ENCODE results near the gene SEC24B.

SEC24B gene

DNA sequence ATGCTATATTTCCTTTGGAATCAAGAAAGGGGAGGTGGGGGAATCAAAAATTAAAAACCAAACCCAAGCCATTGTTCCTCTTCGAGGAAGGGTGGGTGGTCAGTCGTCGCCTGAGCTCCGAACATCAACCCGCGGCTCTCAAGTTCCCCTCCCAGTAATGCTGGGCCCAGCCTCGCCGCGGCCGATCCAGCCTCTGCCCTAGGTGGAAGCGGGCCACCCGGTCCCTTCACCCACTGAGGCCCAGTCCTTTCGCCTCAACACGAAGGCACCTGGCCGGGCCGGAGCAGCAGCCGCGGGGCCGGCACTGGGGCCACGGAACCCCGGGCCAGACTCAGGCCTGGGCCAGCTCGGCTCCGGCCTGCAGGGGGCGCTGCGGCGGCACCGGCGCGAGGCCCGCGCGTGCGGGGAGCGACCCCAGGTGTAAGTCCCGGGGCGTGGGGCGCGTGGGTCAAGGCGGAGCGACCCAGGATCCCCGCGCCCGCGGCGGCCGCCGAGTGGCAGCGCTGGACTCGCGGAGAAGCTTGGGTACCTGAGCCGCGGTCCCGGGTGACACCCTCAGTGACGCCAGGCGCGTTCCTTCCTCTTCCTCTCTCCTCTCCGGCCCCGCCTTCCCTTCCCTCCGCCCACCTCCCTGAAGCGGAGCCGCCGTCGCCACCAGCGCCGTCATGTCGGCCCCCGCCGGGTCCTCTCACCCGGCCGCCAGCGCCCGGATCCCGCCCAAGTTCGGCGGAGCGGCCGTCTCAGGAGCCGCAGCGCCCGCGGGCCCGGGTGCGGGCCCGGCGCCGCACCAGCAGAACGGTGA lies at the start of gene SEC24B:
Gene SEC24B, plus strand, starts transcription at position 611 of the 802 bp plus-strand sequence. Its CDS starts 55 bp downstream, at position 666.
- peak; percentile 90 for DNase-seq

DNA sequence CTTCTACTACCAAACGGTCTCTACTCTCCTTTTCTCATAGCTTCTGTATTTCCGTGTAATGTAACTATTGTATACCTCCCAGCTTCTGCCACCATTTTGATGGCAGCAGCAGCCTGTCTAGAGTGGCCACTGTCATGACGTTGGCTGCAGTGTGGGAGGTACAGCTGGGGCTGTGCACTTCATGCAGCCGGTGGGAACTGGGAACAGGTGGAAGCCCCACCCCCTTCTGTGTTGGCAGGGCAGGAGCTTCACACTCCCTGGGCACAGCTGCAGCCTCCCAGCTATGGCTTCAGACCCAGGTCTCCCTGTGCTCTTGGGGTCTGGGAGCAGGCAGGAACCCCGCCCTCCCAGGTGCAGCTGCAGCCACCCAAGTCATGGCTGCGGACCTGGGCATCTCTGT lies 49.8 kb upstream of the SEC24B start:
- DNase-seq: no peak

DNA sequence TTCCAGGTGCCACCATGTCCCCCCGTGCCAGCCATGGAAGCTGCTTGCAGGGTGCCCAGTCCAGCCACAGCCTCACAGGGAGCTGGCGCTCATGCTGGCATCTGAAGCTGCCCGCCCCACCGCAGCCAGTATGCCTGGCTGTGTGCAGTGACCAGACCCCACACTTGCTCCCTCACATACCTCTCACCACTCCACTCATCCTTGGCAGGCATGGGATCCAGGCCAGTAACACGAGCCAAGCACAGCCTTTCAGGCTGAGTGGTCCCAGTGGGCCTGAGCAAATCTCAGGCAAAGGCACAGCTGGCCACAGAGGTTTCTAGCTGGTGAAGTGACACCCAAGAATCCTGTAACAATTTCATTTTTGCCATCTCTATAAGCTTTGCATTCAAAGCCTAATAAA lies 48.4 kb upstream of the SEC24B start:
- no peak for DNase-seq

DNA sequence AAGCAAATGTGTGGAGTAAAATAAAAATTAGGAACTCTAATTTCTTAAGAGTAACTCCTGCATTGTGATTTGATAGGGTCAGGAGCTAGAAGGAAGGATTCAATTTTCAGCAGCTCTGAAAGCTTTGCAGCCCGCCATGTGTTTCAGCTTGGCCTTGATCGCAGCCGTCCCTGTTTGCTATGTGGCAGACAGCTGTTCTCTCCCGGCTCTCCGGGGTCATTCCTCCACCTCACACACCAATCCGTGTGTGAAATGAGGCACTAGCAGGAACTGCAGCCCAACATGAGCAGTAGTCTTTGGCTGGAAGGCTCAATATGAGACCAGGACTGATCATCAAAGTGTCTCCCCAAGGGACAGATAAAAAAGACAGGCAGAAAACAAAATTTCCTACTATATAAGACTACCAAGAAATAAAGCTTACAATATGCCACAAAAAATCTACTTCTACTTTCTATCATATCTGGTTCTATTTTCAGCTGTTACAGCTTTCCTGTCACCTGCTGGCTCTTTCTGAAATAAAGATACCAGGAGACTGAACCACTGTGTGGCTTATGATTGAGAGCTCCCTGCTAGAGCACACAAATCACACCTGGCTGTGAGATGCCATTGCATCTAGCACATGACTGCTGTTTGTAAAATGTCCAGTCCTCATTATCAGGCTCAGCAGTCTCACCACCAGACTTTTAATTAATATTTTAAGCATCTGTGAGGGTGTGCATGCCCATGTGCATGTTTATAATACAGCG lies 44.1 kb upstream of the SEC24B start:
- DNase-seq: no peak

DNA sequence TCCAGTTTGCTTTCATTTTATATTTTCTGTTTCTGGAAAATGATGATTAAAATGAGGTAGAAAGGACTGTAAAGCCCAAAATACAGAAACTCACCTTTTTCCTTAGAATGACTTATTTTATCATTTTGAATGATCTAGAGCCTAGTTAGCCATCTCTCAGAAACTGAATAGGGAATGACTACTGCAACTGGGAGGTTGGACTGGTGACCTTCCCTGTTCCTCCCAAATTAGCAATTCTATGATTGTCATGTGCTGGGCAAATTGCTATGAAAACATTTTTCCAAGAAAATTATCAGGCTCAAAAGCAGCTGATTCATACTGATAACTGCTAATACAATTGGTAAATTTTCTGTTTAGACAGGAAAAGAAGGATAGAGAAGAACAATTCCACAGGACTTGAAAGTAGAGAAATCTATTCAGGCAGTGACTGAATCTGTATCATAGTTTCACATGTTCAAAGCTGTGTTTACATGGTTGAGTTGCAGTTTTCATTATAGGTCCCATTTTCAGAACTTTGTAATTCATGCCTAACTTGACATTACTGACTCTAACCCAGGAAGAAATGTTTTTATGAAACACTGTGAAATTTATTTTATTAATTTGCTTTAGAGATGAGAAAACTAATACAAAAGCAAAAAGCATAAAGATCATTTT lies 43.4 kb upstream of the SEC24B start:
- DNase-seq: no peak

DNA sequence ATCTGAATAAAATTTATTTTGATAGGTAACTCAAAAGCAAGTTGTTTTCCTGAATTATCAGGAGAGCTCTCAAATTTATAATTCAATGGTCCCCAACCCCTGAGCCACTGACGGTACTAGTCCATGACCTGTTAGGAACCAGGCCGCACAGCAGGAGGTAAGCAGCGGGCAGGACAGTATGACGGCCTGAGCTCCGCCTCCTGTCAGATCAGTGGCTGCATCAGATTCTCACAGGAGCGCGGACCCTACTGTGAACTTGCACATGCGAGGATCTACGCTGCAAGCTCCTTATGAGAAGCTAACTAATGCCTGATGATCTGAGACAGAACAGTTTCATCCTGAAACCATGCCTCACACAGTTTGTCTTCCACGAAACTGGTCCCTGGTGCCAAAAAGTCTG lies 37.9 kb upstream of the SEC24B start:
- no peak for DNase-seq

DNA sequence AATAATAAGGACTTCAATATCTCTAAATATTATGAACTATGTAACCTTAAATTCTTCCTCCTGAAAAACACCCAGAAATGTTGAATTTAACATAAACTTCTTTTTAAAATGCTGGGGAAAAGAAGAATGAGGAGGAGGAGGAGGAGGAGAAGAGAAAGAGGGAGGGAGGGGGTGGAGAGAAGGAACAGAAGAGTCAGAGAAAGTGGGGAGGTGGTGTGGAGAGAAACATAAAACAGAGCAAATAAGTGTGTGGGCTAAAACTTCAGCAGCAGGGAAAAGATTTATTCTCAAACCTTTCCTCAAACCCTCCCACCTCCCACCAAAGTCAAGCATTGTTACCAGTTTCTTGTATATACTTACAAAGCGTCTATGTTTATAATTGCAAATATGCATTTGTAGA lies 34.7 kb upstream of the SEC24B start:
- no peak for DNase-seq

DNA sequence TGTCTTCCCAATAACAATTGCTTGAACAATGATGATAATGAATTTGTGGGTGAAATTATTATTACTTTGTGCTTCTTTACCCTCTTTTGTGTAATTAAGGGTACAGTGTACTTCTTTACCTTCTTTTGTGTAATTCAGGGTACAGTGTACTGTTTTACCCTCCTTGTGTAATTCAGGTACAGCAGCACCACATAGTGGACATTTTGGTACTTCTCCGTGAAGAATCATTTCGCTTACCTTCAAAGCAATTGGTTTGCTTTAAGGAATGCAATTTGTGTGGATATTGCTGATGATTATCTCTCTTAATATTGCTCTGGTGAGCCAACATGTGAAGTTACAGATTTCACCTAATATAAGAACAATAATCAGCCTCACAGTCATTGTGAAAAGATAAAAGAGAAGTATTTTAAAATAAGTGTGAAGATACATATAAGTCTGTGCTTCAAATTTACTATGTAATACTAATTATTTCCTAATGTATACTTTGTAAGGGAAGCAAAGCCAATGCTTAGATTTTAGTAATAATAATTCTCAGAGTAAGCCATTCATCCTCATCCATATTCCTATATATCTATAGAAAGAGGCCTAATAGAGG lies 27.2 kb upstream of the SEC24B start:
- peak; percentile 27 for DNase-seq

DNA sequence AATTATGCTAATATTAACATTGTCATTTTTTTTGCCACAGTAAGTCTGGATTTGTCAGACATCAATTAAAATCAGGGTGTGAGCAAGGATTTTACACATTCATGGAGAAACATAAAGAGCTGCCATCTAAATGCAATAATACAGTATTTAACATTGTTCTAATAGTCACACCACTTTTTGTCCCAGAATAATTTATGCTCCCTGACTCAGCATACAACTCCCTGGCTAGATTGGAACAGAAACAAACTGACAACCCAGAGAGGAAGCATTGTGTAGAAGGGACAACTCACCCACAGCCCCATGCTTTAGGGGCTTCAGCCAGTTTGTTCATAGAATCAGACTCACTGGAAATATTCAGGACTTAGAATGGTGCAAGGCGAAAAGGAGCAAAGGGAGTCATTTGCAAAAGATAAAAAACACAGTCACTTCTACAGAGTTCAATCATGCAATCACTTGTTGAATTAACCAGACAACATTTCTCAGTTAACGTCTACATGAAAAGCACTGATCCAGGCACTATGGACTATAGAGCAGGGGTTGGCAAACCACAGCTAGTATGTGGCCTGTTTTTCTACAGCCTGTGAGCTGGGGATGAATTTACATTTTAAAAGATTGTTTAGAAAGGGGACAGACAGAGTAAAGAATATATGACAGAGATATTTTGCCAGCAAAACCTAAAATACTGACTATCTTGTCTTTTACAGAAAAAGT lies 26.4 kb upstream of the SEC24B start:
- no peak for DNase-seq

DNA sequence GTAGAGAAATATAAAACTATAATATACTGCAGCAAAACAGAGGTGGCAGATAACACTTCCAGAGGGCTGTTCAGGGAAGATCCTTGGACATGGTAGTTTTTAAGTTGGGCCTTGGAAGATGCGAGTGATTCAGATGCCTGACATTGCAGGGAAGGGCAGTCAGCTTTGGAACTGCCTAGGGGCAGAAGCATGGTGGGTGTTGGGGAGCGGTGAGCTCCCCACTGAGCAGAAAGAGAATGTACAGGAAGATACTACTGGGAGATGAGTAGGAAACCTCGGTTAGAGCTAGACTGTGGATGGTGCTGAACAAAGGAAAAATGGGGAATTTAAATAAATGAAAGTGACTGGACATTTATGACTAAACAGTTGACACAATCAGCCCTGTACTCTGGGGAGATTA lies 24.9 kb upstream of the SEC24B start:
- no peak for DNase-seq

DNA sequence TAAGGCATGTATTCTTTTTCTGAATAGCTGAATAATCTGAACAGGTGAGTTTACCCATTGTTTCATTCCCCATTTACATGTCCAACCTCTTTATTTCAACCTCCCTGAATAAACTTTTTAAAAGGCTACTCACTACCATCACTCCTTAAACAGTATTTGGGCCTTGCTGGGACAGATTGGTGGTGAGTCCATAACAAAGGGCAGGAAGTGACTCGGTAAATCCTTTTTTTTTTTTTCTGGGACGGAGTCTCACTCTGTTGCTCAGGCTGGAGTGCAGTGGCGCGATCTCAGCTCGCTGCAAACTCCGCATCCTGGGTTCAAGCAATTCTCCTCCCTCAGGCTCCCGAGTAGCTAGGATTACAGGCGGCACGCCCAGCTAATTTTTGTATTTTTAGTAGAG lies 23.4 kb upstream of the SEC24B start:
- DNase-seq: no peak

DNA sequence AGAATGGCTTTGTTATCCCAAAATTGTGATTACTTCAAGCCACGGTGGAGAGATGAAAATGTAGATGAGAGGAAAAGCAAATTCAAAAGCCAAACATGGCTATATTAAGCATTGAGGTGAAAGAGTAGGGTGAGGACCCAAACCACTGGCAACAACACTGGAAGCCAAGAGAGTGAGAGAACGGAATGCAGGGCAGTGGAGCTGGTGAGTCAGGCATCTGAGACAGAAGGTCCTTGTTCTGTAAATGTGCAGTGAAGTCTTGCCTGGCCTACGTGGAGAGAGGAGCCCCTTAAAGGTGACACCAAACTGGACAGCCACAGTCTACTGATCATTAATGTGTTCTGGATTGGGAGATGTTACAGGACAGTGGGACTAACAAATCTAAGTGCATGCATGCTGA lies 22.8 kb upstream of the SEC24B start:
- DNase-seq: no peak

DNA sequence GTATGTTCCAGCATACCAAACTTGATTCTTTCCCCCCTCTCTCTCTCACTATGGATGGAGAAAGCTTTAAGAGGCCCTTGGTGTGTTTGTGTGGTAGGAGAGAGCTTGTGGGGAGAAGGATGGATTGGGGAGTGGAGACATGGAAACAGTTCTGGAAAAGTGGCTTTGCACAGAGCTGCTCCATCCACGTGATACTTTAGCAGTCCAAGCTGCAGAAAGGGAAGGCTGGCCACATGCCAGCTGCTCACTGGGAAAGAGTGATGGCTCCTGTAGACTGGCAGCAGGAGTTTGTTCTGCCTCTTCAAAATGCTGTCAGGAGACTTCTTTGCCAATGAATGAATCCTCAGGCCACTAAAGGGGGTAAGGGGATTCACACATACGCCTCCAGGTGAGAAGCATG lies 21.7 kb upstream of the SEC24B start:
- DNase-seq: no peak

DNA sequence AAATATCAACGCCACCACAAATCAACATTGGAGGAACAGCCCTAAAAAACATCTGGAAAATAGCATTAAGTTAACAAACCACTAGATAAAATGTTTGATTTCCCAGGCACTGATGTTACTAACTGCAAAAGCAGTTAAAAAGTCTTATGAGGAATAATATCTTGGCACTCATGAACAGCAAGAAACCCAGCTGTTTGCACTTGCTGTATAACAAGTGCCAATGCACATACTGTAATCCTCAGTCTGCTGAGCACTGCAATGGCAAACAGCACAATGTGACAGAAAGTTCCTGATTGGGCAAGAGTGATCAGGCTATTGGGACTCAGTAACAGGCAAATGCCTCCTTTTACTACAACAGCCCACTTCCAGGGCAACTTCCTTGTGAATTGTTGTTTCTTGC lies 20.8 kb upstream of the SEC24B start:
- no peak for DNase-seq

DNA sequence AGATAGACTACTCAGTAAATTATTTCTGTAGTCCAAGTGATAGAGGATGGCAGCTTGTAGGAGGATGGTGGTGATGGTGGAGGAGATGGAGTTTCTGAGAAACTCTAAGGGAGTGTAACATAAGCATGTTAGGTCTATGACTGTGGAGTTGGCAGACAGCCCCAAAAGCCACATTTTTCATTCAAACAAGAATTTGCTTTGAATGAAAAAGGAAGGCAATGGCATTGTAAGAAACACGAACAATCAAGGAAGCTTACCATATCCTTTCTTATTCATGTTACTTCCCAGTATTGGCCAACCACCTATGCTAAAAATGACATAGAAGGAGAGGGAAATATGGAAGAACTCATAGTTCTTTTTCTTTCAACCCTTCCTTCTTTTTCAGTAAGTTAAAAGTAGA lies 18.7 kb upstream of the SEC24B start:
- DNase-seq: no peak

DNA sequence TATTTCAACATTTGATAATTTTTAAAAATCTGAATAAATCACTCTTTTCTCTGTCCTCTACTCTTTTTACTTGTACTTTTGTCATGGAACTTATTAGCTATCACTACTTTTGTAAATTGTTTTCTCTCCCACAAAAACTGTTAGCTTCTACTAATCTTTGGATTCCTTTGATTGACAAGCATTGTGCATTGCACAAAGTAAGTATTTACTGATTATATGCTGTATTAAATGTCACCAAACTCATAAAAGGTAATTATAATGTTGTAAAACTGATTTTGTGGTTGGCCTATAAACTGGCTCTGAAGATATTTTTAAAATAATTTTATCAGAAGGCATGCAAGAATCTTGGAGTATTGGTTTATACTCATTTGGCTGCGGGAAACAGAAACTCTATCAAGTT lies 15.0 kb upstream of the SEC24B start:
- DNase-seq: no peak

DNA sequence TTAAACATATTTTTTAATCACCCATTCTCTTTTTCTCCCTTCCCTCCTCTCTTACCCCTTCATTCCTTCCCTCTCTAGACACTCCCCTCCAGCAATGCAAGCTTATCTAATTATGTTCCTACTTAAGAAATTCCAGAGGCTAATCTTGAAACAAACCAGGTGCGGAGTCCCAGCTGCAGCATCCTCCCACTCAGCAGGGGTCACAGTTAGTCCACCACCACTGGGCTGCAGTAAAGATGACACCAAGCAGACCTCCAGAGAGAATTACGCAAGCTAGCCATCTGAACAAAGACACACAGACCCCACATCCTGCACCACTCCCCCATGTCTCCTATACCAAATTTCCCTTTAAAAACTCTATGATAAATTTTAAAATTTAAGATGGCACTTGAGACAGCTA lies 13.9 kb upstream of the SEC24B start:
- no peak for DNase-seq

DNA sequence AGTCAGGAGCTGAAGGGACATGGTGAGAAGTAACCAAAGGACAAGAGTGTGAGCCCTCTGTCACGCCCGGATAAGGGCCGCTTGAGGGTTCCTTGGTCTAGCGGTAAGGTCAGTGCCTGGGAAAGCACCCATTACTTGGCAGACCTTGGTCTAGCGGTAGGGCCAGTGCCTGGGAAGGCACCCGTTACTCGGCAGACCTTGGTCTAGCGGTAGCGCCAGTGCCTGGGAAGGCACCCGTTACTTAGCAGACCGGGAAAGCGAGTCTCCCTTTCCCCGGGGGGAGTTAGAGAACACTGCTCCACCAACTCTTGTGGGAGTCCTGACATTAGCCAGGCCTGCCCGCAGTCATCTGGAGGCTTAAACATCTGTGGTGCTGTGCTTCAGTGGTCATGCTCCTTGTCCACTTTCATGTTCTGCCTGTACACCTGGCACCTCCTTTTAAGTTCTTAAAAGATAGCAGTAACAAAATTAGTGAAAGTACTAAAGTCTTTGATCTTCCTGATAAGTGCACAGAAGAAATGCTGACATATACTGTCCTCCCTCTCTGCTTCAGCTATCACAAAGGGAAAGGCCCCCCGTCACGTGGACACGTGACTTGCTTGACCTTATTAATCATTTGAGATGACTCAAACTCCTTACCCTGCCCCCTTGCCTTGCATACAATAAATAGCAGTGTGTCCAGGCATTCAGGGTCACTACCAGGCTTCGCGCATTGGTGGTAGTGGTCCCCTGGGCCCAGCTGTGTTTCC lies 9.3 kb upstream of the SEC24B start:
- no peak for DNase-seq

DNA sequence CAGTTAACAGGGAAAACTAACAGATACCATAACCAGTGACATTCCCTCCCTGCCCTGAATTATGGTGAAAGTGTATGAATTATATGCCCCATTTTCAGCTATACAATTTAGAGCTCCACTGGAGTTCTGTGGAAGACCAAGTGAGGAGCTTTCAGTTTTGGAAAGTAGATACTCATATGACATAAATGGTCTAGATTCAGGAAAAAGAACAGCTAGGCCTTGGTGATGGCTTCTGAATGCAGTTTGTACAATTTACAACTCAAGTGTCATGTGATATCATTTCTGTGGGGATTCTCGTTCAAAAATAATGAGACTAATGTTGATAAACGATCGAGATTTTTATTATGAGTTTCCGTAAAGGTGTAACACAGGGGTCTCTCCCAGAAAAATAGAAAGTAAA lies 8.2 kb upstream of the SEC24B start:
- DNase-seq: no peak

DNA sequence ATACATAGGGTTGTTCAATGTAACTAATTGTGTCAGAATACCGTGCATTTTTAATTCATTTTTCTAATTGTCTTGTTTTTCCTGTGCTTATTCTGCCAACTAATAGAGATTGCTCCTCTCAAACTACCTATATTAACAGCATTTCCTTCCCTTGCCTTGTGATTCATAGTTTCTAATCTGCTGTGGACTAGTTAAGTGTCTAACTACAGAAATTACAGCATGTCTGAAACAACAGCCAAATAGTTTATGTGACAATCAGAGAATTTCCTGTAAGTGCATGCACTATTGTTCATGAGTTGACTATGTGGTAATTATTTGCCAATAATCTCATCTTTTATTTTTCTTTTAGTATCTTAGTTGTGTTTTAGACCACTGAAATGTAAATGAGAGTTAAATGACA lies 4.1 kb upstream of the SEC24B start:
- DNase-seq: no peak

DNA sequence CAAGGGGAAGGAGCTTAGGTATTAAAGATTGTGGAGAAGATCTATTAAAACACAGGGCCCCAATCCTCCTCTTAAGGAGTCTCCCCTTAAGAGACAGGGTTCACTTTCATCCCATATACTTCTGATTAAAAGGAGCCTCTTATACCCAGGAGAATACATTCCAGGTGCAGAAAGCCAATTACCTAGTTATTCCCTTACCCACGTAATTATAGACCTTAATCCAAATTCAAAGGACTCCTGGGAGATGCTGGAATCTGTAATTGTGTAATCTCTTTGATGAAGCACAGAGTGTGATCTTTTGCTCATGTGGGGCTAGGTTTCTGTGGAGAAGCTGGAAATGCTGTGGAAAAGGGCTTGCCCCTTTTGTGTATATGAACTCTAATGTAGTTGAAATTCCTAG lies 1.4 kb upstream of the SEC24B start:
- no peak for DNase-seq

DNA sequence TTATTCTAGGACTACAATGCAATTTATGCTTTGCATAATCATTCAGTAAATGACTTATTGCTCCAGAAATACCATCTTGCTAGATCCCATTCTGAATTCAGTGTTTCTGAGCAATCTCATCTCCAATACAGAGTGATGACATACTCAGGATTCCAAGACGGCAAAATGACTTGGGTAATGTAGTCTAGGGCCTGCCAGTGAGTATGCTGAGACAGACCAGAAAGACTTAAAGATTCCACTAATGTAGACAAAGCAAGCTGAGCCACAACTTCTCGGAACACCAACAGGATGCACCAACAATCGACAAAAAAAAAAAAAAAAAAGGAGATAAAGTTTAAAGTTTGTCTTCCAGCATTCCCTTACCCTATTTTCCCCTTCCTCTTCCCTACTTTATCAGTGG lies 919 bp upstream of the SEC24B start:
- no peak for DNase-seq
